Left lobe of liver (tissue), 2 donors: ENCODE measurements around the gene NEIL1. TPM values are rescaled to one million over a fixed set of nuclear protein-coding genes. Genes with fewer than 3 reads are reported as not detected.
A peak's percentile ranks its signal among the peaks of the same experiment; 100 is the strongest.
"Not testable (repeated sequence)": the region's sequence is repeated elsewhere in the genome, so short reads cannot be mapped to it uniquely, and the experiment has no call there.

Experiments
- ATAC-seq: fragments of 200-7000 bp; cut with Tn5 transposase; one replicate; pipeline ENCODE4 v1.9.1; 2020; ENCODE audit warnings: mild to moderate bottlenecking, moderate library complexity
- DNase-seq: peaks from one replicate; pipeline ENCODE4 v3.0.0-alpha.2; 2020; ENCODE audit warnings: low spot score
- total RNA-seq: library from RNA; stranded (reverse); gene quantifications from one replicate; pipeline ENCODE4 v1.2.1, GENCODE V29; 2021
- donor health status: DM: no; HTN: no; CAD: no; lungs with moderate emphysema.
- donor health status: DM: no; HTN: yes; CAD: no.

The NEIL1 gene, protein sequence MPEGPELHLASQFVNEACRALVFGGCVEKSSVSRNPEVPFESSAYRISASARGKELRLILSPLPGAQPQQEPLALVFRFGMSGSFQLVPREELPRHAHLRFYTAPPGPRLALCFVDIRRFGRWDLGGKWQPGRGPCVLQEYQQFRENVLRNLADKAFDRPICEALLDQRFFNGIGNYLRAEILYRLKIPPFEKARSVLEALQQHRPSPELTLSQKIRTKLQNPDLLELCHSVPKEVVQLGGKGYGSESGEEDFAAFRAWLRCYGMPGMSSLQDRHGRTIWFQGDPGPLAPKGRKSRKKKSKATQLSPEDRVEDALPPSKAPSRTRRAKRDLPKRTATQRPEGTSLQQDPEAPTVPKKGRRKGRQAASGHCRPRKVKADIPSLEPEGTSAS
- 43.2 TPM for total RNA-seq

DNA sequence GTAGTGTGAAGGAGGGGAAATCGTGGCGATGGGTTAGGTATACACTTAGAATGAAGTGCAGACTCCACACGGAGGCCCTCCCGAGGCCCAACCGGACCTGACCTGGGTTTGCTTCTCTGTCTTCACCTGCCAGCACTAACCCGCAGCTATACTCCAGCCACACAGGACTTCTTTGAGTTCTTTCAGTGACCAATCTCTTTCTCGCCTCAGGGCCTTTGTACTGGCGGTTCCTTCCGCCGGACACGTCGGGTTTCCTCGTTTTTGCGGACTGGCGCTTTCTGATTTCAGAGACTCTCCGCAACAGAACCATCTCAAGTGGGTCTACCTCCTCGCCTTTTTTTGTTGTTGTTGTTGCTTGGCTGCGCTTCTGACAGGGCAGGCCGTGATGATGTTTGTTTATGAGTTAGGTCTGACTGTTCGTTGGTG lies at the start of gene NEIL1:
Gene NEIL1 (plus strand): TSS at position 244 of the 426 bp plus-strand sequence. CDS start 1,867 bp downstream, outside the sequence.
- peak; percentile 34 for ATAC-seq

DNA sequence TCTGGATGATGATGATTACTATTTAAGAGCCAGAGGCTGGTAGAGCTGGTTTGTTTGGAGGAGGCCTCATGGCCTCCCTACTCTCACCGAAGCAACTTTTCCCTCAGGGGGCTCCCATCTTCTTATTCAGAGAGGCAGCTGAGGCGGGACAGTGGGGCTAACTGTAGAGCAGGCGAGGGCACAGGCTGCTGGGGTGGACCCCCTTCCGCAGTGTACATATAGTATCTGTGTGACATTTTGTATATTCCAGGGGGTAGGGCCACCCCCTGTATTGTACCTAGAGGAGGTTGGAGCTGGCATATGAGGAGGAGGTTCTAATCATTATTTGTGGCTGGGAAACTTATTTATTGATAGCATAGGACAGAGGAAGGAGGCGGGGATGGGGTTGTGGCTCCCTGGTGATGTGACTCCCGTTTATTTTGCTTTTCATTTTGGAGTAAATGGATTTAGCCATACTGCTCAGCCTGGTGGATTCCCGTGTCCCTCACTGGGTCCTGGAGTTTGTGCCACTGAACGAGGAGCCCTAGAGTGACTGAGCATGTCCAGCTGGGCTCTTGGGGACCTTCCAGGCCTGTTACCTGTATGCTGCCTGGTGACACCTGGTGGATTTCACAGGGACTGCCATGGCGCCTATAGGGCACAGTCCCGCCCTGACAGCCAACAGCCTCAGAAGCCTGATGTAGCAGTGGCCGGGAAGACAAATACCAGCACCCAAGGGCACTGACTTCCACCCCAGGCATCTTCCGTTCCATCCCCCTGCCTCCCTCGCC lies 48.1 kb upstream of the NEIL1 start:
- peak; percentile 66 for DNase-seq
- peak; percentile 99 for ATAC-seq

More for the DNA sequence above, at the start of gene NEIL1:
- DNase-seq = no peak

DNA sequence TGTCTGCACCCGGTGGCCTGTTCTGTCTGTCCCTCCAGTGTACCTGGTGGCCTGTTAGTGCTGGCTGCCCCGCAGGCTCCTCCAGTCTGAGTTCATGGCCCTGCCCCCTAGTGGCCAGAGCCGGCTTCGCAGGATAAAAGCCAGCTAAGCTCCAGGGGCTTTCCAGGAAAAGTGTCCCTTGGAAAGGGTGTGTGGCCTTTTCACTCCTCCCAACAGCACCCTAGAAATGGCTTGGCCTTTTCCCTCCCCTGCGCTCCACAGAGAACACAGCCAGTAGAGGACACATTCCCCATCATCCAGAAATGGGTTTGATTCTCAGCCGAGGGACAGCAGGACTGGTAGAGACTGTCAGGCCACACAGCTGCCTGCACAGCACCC lies 47.5 kb upstream of the NEIL1 start:
- peak; percentile 100 for ATAC-seq
- peak; percentile 73 for DNase-seq

GRCh38 chr15:75300026-75300425 lies 46.8 kb upstream of the NEIL1 start:
- ATAC-seq, DNase-seq: not testable (repeated sequence)

GRCh38 chr15:75302318-75302717 lies 44.5 kb upstream of the NEIL1 start:
- DNase-seq = no peak
- ATAC-seq = no peak

DNA sequence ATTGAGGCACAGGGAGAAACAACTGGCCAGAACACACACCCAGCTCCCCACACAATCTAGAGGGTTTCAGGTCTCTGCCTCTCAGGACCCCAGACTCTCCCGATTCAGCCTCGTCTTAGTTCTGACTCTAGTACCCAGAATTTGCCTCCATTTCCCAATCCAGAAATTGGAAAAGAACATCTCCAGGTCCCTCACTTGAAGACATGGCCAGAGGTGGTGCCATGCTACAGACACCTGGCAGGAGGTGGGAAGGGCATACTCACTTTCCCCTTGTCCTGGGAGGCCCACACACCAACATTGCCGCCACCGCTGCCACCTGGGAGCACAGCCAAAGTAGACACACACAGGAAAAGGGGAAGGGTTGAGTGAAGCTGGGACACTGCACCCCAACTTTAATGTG lies 44.1 kb upstream of the NEIL1 start:
- not testable (repeated sequence) for ATAC-seq, DNase-seq

GRCh38 chr15:75306188-75306587 lies 40.7 kb upstream of the NEIL1 start:
- no peak for ATAC-seq
- DNase-seq = no peak

DNA sequence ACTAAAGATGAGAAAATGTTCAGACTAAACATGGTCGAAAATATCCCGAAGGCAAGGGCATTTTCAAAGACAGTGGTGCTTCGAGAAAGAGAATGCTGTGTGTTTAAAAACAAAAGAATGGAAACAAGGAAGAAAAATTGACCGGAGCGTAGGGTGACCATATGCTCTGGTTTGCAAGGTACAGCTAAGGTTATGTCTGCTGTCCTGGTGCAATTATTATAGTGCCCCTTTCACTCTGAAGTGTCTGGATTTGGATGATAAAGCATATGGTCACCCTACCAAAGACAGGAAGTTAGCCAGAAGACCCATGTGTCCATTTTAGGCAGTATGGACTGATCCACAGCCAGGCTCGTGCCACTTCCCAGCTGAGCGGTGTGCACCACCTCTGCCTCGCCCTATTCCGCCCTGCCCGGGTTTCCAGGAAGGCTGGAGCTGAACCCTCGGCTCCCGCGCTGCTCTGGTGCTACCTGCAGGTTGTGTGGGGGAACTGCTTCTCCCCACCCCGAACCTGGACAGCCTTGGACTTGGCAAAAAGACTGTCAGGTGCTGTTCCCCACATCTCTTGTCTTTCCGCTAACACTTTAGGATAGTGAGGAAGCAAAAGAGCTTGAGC lies 39.0 kb upstream of the NEIL1 start:
- ATAC-seq (peak; percentile 99), DNase-seq (peak; percentile 57)

DNA sequence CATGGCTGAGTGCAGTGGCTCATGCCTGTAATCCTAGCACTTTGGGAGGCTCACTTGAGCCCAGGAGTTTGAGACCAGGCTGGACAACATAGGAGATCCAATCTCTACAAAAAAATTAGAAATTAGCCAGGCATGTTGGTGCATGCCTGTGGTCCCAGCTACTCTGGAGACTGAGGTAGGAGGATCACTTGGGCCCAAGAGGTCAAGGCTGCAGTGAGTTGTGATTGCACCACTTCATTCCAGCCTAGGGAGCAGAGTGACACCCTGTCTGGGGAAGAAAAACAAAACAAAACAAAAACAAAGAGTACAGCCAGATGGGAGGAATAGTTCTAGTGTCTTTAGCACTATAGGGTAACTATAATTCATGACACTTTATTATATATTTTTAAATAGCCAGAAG lies 37.1 kb upstream of the NEIL1 start:
- ATAC-seq (no peak), DNase-seq (no peak)

GRCh38 chr15:75312548-75312947 lies 34.3 kb upstream of the NEIL1 start:
- ATAC-seq = not testable (repeated sequence)

GRCh38 chr15:75313116-75313845 lies 33.6 kb upstream of the NEIL1 start:
- ATAC-seq = no peak

More at GRCh38 chr15:75312548-75312947, 34.3 kb upstream of the NEIL1 start:
- DNase-seq = not testable (repeated sequence)

GRCh38 chr15:75314552-75315290 lies 32.1 kb upstream of the NEIL1 start:
- DNase-seq (no peak), ATAC-seq (no peak)

More at GRCh38 chr15:75313116-75313845, 33.6 kb upstream of the NEIL1 start:
- DNase-seq = no peak

DNA sequence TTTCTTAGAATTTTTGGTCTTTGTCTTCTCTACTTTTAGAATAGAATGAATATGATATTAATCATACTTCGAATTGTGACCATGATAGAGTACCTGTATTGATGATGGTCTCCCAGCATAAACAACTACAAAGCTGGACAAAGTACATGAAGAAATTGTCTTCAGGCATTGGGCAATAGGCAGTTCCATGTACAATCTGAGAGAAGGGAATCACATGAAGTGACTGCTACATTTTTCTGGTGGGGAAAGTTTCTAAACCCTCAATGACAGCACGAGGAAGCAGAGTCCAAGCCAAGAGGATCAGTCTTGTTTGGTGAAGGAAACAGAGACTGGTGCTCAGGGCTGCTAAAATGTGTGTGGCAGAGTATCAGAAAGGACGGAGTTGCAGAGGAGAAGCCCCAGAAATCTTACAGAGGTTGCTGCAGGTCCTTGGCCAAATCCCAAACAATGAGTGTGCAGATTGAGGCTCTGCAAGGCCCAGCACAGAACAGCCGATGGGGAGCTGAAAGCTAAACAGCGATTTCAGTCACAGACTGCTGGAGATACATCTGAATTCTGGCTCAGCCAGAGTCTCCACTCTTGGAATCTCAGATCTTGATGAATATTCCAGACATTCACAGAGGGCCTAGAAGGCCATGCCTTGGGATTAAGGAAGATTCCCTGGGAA lies 27.5 kb upstream of the NEIL1 start:
- not testable (repeated sequence) for DNase-seq, ATAC-seq

DNA sequence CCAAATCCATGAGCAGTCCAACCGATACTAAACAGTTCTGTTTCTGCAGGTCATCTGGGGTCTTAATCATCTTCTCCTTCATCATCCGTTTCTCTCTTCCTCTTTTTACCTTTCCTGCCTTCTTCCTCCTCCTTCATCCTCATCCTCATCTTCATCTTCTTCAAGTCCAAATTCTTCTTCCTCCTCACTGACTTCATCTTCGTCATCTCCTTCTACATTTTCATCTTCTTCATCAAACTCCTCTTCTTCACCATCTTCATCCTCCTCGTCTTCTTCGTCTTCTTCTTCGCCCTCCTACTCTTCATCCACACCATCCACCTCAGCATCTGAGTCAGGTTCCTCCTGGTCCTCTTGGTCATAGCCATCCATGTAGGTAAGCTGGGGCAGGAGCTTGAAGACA lies 25.1 kb upstream of the NEIL1 start:
- no peak for ATAC-seq
- no peak for DNase-seq

- ATAC-seq = no peak
- no peak for DNase-seq
These were observed 20.9 kb upstream of the NEIL1 start for GRCh38 chr15:75325922-75326321.

DNA sequence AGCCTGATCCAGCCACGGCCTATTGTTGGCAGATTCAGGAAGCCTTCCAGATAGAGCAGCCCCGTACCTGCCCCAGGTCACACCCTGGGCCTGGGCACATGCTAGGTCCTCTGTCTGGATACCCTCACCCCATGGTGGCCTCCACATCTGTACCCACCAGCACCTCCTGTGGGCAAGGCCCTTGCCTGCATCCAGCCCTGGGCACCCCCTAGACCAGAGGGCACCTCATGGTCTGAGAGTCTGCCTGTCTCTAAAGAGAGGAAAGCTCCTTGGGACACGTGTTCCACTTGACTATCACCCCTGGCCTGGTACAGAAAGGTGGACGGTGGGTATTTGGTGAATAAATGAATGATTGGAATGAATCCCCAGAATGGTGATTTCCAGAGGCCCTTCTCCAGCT lies 19.8 kb upstream of the NEIL1 start:
- ATAC-seq = no peak
- no peak for DNase-seq

DNA sequence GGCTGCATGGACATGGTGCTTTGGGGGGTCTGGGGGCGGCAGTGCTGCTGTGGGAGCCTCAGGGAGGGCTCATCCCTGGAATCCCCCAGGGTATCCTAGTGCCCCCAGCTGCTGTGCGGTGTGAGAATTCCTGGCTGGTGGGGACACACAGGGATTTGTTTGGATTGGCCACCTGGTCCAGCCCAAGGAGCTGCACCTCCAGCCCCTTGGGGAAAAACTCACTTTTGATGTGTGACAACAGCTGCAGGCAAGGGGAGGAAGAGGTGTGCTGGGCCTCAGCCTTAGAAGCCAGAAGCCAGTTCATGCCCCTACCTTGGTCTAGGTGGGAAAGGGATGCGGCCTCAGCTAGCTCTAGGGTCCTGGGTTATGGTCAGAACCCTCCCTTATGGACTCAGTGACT lies 19.3 kb upstream of the NEIL1 start:
- DNase-seq = no peak
- no peak for ATAC-seq

- DNase-seq (no peak), ATAC-seq (no peak)
These were observed 18.1 kb upstream of the NEIL1 start for GRCh38 chr15:75328493-75329314.

GRCh38 chr15:75329571-75329970 lies 17.3 kb upstream of the NEIL1 start:
- DNase-seq (no peak), ATAC-seq (no peak)
